ENCODE measurements around the gene SAMD14.

Gene SAMD14

GRCh38 chr17:50164697-50164988, 34.7 kb upstream of the SAMD14 start:
- no peak for DNase-seq

- no peak for DNase-seq
These were observed 34.1 kb upstream of the SAMD14 start for GRCh38 chr17:50163843-50164696.

- DNase-seq = no peak
These were observed 32.7 kb upstream of the SAMD14 start for GRCh38 chr17:50162466-50163254.

- DNase-seq = no peak
These were observed 31.9 kb upstream of the SAMD14 start for GRCh38 chr17:50161911-50162288.

- DNase-seq = peak; percentile 60
These were observed 31.3 kb upstream of the SAMD14 start for GRCh38 chr17:50161023-50161910.

- no peak for DNase-seq
These were observed 27.9 kb upstream of the SAMD14 start for GRCh38 chr17:50157891-50158290.

- no peak for DNase-seq
These were observed 25.3 kb upstream of the SAMD14 start for GRCh38 chr17:50155115-50155819.

- DNase-seq = no peak
These were observed 24.6 kb upstream of the SAMD14 start for GRCh38 chr17:50154604-50155003.

- DNase-seq = no peak
These were observed 24.0 kb upstream of the SAMD14 start for GRCh38 chr17:50153650-50154575.

- DNase-seq = no peak
These were observed 22.8 kb upstream of the SAMD14 start for GRCh38 chr17:50152736-50153135.

- DNase-seq = peak; percentile 79
These were observed 22.1 kb upstream of the SAMD14 start for GRCh38 chr17:50151937-50152547.

- peak; percentile 40 for DNase-seq
These were observed 21.3 kb upstream of the SAMD14 start for GRCh38 chr17:50151041-50151936.

- no peak for DNase-seq
These were observed 20.5 kb upstream of the SAMD14 start, which contains the start of gene PPP1R9B for GRCh38 chr17:50150354-50151040. PPP1R9B (minus strand) TSS chr17:50150677; CDS start chr17:50150513, 164 bp downstream.

- no peak for DNase-seq
These were observed 19.7 kb upstream of the SAMD14 start for GRCh38 chr17:50149417-50150353.

- DNase-seq = no peak
These were observed 19.1 kb upstream of the SAMD14 start for GRCh38 chr17:50149091-50149416.

- no peak for DNase-seq
These were observed 18.5 kb upstream of the SAMD14 start for GRCh38 chr17:50148226-50149090.

- no peak for DNase-seq
These were observed 17.9 kb upstream of the SAMD14 start for GRCh38 chr17:50147841-50148225.

Measured in NCI-H187 treated with DMSO at 0.1 percent for 48 hours (cell line).